Suppressor macrophage treated with lipopolysaccharide for 1 hour (primary cell): Measurements from ENCODE around the gene CHRNA10.
A peak's percentile ranks its signal among the peaks of the same experiment; 100 is the strongest.
"Not testable (repeated sequence)": the region's sequence is repeated elsewhere in the genome, so short reads cannot be mapped to it uniquely, and the experiment has no call there.

Experiments used
- DNase-seq, 3 donors: peaks; one replicate each; pipeline ENCODE4 v3.0.0-alpha.2; 2020 to 2022

Gene CHRNA10

DNA sequence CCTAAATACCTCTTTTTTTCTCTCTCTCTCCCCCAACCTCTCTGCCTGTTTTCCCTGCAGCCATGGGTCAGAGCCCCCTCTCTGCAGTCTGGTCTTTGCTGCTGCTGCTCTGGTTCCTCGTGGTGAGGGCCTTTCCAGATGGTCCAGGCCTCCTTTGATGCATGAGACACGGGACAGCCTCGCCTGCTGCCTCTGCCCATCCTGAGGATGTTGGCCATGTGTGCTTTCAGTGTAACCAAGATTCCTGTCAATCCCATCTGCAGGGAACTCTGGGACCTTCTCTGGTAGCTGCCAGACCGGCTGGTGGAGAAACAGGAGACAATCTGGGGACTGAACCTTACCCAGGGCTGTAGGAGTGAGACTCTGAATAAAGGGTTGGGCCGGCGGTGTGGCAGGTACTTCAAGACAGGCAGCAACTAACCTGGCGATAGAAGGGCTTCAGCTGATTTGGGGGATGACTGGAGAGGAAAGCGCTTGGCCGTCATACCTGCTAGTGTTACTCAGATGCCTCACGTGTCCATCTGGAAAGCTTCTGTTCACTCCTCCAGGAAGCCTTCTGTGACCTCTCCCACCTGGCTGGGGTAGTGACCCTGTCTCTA is 7.1 kb downstream of the CHRNA10 start:
- no peak for DNase-seq

DNA sequence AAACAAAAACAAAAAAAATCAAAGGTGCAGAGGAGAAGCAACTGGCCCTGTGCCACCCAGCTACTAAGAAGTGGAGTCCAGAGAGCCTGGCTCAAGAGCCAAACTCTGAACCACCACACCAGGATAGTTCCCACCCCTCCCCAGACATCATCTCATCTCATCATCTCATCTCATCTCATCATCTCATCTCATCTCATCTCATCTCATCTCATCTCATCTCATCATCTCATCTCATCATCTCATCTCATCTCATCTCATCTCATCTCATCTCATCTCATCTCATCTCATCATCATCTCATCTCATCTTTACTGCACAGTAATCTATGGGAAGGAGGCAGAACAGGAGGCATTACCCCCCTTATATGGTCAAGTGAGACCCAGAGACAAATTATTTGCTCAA is 8.3 kb downstream of the CHRNA10 start:
- DNase-seq: no peak

DNA sequence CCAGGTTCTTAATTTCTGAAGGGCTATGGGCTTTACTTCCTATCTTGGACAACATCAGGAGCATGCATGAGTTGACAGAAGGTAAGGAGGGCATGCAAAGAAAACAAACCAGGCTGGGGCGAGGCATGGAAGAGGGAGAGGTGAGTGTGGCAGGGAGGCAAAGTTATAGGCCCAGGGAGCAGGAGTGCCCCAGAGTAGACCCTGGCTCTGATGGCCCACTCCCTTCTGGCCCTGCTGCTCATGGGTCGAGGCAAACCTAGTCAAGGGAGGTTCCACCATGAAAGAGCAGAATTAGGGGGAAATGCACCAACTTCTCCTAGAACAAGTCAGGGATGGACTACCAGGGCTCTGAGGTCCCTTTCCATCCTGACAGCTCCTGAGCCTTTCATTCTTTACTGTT is 10.2 kb downstream of the CHRNA10 start:
- no peak for DNase-seq

DNA sequence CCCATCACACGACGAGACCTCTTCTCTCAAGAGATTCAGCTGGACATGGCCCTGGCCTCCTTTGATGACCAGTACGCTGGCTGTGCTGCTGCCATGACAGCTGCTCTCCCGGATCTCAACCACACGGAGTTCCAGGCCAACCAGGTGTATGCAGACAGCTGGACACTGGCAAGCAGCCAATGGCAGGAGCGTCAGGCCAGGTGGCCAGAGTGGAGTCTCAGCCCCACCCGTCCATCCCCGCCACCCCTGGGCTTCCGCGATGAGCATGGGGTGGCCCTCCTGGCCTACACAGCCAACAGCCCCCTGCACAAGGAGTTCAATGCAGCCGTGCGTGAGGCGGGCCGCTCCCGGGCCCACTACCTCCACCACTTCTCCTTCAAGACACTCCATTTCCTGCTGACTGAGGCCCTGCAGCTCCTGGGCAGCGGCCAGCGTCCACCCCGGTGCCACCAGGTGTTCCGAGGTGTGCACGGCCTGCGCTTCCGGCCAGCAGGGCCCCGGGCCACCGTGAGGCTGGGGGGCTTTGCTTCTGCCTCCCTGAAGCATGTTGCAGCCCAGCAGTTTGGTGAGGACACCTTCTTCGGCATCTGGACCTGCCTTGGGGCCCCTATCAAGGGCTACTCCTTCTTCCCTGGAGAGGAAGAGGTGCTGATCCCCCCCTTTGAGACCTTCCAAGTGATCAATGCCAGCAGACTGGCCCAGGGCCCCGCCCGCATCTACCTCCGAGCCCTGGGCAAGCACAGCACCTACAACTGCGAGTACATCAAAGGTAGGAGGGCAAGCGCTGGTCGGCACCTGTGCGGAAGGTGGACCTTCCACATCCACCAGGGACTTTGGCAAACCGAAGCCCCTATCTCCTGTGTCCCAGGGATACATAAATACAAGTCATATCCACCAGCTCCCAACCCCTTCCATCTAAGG is 11.3 kb downstream of the CHRNA10 start:
- no peak for DNase-seq

DNA sequence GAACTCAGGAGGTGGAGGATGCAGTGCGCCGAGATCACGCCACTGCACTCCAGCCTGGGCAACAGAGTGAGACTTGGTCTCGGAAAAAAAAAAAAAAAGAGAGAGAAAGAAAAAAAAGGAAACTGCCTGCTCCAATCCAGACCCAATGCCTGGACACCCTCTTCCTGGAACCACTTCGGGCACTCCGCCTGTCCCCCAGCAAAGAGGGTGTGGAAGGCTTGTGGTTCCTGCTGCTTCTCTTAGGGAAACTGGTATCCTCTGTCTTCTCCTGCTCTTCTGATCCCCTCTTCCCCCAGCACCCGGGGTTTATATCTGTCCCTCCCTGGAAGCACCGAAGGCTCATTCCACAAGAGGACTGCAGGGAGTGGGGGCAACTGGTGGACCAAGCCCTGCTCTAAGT is 12.9 kb downstream of the CHRNA10 start:
- no peak for DNase-seq

DNA sequence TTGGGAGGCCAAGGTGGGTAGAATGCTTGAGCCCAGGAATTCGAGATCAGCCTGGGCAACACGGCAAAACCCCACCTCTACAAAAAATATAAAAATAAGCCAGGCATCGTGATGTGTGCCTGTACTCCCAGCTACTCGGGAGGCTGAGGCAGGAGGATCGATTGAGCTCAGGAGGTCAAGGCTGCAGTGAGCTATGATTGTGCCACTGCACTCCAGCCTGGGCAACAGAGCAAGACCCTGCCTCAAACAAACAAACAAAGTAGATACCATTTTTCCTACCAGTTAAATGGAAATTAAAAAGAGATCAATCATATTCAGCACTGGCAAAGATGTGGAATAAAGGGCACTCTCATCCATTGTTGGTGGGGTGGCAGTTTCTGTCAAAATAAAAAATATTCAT is 13.9 kb downstream of the CHRNA10 start:
- DNase-seq: not testable (repeated sequence)

DNA sequence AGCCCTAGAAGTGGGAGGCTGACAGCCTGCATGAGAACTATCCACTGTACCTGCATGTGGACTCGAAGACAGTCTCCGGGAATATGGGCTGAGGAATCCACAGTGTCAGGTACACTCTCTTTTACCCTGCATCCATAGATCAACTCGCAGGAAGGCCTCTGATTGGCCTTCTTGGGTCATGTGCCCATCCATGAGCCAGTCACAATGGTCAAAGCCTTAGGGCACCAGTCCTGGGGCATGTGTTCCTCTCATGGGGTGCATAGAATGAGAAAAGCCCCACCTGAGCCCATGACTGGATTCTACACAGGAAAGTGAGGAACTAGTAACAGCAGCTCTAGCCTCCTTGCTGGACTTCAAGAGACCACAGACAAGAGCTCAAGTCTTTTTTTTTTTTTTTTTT is 15.6 kb downstream of the CHRNA10 start:
- DNase-seq: no peak

DNA sequence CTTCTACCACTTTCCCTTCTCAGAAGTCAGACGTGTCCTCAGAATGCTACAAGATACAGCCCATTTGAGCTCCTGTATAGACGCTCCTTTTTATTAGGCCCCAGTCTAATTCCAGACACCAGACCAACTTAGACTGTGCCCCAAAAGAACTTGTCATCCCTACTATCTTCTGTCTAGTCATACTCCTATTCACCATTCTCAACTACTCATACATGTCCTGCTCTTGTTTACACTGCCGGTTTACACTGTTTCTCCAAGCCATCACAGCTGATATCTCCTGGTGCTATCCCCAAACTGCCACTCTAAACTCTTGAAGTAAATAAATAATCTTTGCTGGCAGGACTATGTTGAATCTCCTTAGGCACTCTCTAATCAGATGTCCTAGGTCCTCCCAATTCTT is 18.7 kb downstream of the CHRNA10 start:
- DNase-seq: not testable (repeated sequence)

DNA sequence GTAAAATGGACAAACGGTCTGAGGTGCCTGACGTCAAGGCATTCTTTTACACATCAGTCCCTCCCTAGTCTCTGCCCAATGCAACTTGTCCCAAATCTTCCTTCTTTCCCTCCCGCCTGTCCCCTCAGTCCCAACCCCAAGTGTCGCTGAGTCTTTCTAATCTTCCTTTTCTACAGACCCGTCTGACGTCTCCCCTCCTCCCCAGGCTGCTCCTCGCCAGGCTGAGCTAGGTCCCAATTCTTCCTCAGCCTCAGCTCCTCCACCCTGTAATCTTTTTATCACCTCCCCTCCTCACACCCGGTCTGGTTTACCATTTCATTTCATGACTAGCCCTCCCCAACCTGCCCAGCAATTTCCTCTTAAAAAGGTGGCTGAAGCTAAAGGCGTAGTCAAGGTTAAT is 21.8 kb downstream of the CHRNA10 start:
- not testable (repeated sequence) for DNase-seq

DNA sequence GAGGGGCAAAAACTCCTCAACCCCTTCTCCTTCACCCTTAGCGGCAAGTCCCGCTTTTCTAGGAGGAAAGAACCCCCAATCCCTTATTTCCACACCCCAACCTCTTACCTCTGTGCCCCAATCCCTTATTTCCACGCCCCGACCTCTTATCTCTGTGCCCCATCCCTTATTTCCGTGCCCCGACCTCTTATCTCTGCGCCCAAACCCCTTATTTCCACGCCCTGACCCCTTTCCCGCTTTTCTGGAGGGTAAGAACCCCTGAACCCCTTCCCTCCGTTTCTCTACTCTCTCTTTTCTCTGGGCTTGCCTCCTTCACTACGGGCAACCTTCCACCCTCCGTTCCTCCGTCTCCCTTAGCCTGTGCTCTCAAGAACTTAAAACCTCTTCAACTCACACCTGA is 22.3 kb downstream of the CHRNA10 start:
- DNase-seq: not testable (repeated sequence)

DNA sequence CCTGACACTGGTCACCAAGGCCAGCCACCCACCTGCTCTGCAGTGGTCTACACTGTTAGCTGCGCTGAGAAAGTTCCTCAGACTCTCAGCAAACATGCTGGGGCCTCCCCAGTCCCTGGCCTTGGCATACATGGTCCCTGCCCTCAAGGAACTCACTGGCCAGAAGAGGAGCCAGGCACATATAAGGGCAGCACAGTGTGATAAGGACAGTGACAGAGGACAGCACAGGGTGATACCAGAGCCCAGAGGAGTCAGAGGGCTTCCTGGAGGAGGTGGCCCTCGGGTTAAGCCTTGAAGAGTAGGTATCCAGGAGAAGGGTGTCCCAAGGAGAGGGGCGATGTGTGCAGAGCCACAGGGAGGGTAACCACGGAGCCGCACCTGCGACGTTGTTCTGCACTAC is 25.6 kb downstream of the CHRNA10 start:
- no peak for DNase-seq

DNA sequence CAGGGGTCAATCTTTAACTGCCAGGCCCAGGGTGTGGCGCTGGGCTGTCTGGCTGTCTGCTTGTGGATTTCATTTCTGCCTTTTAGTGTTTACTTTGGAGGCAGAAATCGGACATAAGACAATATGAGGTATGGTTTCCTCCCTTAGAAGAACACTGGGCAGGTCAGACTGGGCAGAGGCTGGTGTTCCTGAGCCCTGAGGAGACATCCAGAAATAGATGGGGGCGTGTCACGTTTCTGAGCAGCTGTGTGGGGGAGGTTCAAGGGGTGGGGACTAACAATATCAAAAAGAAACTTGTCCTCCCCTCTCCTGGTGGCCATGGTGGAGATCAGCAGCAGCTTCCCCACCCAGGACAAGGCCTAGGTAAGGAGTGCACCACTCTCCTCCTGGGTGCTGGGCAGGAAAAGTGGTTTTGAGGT is 26.4 kb downstream of the CHRNA10 start, which contains the start of gene ART1:
Gene ART1, plus strand, starts transcription at position 312 of the 419 bp plus-strand sequence. CDS start 14,086 bp downstream, outside the sequence.
- DNase-seq: no peak

DNA sequence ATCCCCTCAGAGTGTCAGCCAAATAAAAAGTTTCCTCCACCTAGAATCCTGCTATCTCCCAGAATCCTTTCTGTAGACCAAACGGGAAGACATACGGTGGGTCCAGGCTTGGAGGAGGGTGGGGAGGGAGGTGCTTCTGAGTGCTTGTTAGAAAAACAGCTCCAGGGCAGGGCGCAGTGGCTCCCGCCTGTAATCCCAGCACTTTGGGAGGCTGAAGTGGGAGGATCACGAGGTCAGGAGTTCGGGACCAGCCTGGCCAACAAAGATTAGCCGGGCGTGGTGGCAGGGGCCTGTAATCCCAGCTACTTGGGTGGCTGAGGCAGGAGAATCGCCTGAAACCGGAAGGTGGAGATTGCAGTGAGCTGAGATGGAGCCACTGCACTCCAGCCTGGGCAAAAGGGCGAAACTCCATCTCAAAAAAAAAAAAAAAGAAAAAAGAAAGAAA is 28.1 kb downstream of the CHRNA10 start:
- DNase-seq: not testable (repeated sequence)

DNA sequence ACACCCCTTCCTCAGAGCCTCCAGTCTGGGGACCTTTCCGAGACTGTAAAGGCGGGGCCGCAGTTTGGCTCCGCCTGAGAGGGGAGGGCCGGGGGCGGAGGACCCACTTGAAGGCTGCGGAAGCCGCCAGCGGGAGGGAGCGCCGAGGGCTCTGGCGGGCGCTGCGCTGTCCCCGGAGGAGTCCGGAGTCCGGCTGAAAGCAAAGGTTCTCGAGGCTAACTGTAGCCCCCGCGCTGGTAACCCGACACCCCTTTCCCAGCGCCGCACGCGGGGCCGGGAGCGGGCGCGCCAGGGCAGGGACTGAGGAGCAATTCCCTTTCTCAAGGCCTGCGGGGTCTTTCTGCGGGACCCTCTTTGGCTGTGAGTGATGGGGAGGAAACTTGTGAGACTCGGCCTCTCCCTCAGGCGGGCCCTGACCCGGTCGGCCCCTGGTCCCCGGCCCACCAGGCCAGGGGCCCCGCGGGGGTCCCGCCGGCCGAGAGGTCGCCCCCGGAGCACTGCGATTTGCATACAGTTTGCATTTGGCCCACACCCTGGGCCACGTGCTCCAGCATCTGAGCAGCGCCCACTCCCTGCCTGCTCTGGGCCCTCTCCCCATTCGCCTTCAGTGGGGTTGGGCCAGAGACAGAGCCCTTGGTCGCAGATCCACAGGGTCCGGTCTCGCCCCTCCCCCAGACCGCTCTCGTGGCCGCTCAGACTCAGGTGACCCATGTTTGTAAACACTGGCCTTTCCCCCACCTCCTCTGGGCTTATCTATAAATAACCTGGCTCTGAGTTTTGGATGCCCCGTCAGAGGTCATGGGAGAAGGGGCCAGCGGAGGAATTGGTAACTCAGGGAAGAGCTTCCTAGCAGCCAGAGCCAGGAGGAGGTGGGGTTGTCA is 28.9 kb downstream of the CHRNA10 start:
- DNase-seq: peak; percentile 73 to 84 (median 74)

DNA sequence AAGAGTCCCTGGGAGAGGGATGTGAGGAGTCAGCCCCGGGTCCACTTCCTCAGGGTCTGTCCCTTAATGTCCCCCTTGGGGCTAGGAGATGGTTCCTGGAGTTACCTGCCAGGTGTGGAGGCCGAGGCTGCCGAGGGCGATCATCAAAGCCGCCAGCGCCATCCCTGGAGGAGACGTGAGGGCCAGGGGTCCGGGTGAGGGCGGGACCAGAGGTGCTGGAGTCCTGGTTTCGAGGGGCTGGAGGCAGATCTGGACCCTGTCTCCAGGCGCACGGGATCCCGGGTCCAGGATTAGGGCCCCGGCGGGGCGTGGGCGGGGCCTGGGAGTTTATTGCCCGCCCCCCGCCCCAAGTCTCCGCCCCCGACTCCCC is 29.5 kb downstream of the CHRNA10 start, which contains the start of gene ART5:
Gene ART5, minus strand, starts transcription at position 292 of the 370 bp plus-strand sequence. Its CDS starts 130 bp downstream, at position 162.
- DNase-seq: no peak

DNA sequence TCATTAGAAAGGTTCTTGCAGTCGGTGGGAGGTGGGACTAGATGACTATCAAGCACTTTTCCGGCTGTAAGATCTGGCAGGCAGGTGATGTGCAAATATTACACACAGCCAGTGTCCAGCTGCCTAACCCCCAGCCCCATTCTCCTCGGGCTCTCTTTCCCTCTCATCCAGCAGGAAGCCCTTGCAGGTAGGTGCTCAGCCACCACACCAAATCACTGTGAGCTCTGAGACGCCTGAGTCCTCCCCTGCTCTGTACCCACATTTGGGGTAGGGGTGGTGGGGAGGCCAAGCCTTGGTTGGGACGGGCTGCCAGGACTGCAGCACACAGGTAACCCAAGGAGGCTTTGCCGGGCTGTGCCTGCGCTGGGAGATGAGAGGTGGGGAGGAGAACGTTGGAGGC is 30.0 kb downstream of the CHRNA10 start:
- DNase-seq: no peak

DNA sequence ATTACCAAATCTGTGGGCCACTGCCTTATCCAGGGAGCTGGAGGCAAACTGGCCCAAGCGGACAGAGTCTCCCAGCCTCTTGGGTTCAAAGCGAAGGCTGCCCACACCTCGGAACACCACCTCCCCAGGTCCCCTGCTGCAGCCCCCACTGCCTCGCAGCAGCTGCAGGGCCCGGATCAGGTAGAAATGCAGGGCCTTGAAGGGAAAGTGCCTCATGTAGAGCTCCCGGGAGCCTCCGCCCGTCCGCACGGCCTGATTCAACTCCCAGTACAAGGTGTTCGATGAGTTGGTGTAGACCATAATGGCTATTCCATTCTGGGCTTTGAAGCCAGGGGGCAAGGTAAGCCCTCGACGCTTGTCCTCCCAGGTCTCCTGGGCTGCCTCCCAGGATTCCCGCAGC is 31.3 kb downstream of the CHRNA10 start:
- DNase-seq: no peak

DNA sequence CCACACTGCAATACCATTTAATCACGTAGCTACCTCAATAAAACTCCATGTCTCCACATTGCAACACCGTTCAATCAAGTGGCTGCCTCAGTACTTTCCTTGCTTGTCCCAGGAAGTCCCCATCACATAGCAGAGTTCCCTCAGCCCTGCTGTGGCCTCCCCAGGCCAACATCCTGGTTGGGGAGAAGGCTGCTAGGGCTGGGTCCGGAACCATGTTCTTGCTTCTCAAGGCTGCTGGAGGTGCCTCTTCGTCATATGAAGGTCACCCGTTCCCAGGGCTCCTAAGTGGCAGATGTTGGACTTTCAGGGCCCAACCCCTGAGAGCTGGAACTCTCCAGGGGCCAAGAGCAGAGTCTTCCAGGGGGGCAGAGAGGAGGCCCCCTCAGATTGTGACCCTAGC is 32.7 kb downstream of the CHRNA10 start:
- DNase-seq: no peak

DNA sequence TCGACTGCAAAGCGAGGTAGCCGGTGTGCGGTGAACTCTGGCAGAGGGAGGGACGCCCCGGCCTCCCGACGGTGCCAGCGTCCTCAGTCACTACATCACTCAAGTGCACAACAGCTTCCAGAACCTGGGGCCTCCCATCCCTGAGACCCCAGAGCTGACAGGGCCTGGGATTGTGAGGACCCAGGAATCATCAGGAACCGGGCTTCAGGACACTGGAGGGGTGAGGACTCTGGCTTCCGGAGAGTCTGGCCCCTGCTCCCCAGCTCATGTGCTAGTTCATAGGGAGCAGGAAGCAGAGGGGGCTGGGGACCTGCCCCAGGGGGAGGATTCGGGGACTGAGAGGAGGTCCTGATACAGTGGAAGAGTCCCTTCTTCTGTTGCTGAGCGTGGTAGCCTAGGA is 34.0 kb downstream of the CHRNA10 start:
- DNase-seq: no peak

DNA sequence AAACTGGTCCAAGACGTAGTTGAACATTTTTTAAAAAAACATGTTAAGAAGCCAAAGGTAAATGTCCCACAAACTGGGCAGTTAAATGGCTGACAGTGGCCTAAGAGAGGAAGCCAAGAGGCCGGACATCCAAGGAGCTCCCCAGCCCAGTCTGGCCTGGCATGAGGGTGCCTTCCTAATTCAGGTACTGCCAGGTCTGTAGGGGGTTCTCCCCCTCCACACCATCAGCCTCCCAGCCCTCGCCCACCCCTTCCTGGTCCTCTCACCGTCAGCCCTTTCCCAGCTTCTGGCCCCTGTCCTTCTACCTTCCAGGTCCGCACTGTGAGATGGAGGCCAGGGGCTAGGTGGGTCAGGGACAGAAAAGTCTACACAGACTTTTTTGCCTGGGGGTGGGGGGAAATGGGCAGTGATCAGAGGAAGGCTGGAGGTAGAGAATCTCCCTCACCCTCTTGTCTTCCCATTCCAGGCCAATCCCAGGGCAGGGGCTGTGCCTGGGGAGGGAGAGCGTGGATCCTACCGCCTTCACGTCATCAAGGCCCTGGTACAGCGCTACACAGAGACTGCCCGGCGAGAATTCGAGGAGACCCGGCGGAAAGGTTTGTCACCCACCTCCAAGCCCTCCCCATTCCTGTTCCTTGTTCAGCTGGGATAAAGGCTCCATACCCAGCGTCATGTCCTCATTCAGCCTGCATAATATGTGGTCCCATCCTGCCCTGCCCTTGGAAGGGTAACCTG is 35.4 kb downstream of the CHRNA10 start:
- DNase-seq: no peak

DNA sequence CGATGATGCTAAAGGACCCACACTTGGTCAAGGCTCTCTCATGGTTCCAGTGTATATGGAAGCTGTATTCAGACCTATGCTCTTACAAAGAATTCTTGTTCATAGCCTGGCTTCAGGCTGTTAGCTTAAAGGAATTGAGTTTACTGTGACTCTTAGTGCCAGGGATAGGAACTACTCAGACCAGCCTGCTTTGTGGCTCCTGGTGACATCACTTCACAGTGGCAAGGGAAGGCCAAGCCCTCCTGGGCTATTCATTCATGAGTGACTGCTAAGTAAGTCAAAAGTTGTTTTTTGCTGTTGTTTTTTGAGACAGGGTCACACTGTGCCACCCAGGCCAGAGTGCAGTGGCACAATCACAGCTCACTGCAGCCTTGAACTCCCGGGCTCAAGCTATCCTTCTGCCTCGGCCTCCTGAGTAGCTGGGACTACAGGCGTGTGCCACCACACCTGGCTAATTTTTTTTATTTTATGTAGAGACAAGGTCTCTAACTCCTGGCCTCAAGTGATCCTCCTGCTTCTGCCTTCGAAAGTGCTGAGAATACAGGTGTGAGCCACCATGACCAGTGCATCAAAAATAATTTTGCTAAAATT is 39.0 kb downstream of the CHRNA10 start:
- DNase-seq: no peak

DNA sequence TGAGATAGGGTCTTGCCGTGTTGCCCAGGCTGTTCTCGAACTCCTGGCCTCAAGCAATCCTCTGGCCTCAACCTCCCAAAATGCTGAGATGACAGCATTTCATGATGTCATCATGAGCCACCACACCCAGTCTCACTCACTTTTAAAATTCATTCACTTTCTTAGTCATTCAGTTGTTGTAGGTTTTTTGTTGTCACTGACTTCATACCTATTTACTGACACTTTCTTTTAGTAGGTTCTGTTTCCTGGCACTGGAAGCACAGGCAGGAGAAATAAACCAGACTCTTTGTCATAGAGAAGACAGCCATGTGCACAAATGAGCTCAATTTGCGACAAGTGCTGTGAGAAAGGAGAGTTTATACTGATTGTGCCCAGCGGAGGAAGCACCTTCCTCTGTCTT is 39.9 kb downstream of the CHRNA10 start:
- peak in 1 of 3 donors; percentile 33 for DNase-seq
